Astrocyte of the cerebellum (primary cell): ENCODE results near the gene VEZF1.
"Not testable (repeated sequence)": the region's sequence is repeated elsewhere in the genome, so short reads cannot be mapped to it uniquely, and the experiment has no call there.

ENCODE experiments used
- DNase-seq: peaks from one replicate; pipeline ENCODE4 v3.0.0-alpha.2; 2011; ENCODE audit warnings: low read depth
- H3K4me3 ChIP-seq: 2 replicates; pipeline ENCODE4 v1.5.1; 2011; ENCODE audit warnings: mild to moderate bottlenecking, low read depth, low read length, moderate library complexity
- CTCF ChIP-seq: IDR thresholded peaks from 2 replicates; pipeline ENCODE4 v1.5.1; 2012; ENCODE audit warnings: low read length, low read depth, moderate library complexity, mild to moderate bottlenecking; ENCODE audit errors: missing control alignments
- in situ Hi-C: cut with HindIII; loops from 2 replicates; pipeline ENCODE4 v1.10.0; 2017; ENCODE audit warnings: low sequenced_read_pairs

Gene VEZF1

DNA sequence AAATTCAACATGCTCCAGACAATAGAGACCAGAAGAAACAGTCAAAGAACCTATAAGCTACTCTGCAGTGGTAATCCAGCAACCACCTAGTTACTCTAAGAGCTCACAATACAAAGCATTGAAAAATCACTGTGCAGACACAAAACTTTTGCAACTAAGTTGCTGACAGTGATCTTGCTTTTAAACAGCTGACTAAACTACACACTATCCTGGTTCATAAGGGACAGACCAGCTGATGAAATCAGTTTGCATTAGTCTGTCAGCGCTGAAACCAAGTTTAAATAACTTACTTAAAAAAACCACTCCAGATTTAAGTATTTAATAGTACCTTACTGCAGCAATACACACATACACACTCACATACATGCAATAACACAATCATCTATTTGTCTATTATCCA lies 4.6 kb downstream of the VEZF1 start:
- in situ Hi-C loops, result loop anchor here (5.0 kb wide), 1 partner anchor 56 kb away; no protein-coding TSS in a partner anchor
- H3K4me3 ChIP-seq, result no peak overlapping the region
- no peak for TF ChIP-seq CTCF
- DNase-seq, result no peak

GRCh38 chr17:57982452-57983170 lies 5.4 kb downstream of the VEZF1 start:
- TF ChIP-seq CTCF, result no peak
- in situ Hi-C loops, result loop anchor here (5.0 kb wide), 1 partner anchor 55 kb away; no protein-coding TSS in a partner anchor
- no peak overlapping the region for H3K4me3 ChIP-seq
- DNase-seq, result no peak

- no peak overlapping the region for H3K4me3 ChIP-seq
- in situ Hi-C loops, result loop anchor here (5.0 kb wide), 1 partner anchor 53 kb away; no protein-coding TSS in a partner anchor
- no peak for TF ChIP-seq CTCF
- no peak for DNase-seq
These were observed 7.5 kb downstream of the VEZF1 start for GRCh38 chr17:57980522-57980921.

DNA sequence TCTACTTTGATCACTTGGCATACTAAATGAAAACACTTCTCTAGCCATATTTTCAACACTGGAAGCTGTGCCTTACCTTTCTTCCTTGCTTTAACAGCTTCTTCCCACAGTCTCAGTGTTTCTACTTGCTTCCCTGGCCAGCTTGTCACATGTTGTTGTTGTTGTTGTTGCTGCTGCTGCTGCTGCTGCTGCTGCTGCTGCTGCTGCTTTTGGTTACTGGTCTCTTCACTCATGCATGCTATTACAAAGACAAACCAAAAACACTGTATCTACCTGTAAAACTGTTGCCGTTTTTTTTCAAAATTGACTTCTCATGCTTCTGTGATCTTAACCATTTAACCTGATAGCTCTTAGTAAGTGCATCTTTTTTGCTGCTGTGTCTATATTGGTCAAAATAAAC lies 9.0 kb downstream of the VEZF1 start:
- no peak for TF ChIP-seq CTCF
- no peak for DNase-seq
- no peak overlapping the region for H3K4me3 ChIP-seq
- in situ Hi-C loops, result no loop called here

DNA sequence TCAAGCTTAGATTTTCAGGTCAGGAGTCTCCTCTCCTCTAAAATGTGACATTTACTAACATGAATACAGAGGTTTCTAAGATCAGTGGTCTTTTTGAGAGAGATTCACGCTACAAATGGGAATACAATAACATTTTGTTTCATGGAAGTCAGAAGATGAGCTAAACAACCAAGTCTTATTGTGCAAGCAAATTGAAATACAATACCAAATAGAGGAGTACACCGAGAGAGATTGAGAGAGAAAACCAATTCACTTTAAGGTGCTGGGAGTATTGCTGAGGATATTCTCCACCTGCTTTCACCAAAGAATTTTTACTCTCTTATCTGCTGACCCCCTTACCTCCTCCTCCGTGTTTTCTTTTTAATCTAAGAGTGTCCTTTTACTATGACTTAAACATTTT lies 11.5 kb downstream of the VEZF1 start:
- no peak overlapping the region for H3K4me3 ChIP-seq
- TF ChIP-seq CTCF, result no peak
- no peak for DNase-seq
- in situ Hi-C loops, result no loop called here

DNA sequence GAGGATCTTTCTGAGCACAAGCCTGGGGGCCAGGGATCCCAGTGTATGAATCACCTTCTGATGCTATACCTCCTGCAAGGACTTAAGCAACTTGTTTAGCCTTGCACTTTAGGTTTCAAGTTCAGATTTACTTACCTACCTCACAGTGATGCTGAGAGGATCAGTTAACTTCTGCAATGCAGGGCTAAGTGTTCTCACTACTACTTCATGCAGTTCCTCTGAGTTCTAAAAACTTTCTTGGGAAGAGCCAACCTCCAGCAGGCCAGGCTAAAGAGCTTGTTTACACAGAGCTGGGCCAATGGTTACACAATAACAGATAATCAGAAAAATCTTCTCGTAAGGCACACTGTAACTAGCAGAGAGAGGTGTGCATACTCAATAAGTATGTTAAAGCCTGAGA lies 13.0 kb downstream of the VEZF1 start:
- DNase-seq, result no peak
- no peak overlapping the region for H3K4me3 ChIP-seq
- no peak for TF ChIP-seq CTCF
- in situ Hi-C loops, result no loop called here

DNA sequence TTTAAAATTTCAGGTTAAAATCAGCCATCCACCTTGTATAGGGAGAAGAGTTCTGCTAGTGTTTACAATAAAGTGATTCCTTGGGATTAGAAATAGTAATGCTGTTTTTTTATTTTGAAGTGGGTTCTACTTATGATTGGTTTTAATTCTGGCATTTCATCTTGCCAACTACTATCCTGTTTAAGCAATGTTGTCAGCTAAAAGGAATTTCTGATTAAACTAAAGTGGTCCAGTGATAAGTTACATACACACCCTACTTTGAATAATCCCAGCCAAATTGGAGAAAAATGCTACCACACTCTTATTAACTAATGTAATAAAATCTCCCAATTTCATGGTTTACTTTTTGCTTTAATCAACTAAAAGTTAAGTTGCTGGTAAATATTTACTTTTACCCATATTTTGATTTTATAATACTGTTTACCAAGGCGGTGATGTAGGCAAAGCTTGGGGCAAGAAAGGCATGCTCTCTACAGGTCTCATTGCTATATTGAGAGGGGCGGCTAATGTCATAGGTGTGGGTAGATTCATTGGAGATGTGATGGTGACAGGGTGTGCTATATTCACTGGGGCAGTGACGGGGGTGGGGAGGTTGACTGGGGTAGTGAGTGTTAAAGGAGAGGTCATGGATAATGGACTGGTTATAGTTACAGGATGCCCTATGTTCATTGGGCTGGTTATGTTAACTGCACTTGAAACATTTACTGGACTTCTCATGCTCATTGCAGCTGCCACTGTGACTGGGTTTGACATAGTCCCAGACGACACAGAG lies 13.8 kb downstream of the VEZF1 start:
- DNase-seq, in situ Hi-C loops, H3K4me3 ChIP-seq: not testable (repeated sequence)
